HTERT RPE-1 (cell line): Measurements from ENCODE around the gene CABCOCO1.
"Not testable (repeated sequence)": the region's sequence is repeated elsewhere in the genome, so short reads cannot be mapped to it uniquely, and the experiment has no call there.

Source experiments
- in situ Hi-C: fragments of 300-500 bp; cut with MboI; formaldehyde crosslinking; loops from 4 replicates; pipeline ENCODE4 v1.14.3; 2020; ENCODE audit warnings: low sequenced_read_pairs

CABCOCO1 gene

GRCh38 chr10:61642676-61643075 is 20.1 kb upstream of the CABCOCO1 start:
- in situ Hi-C loops, result no loop called here

GRCh38 chr10:61643316-61643751 is 19.4 kb upstream of the CABCOCO1 start:
- in situ Hi-C loops, result no loop called here

- in situ Hi-C loops, result no loop called here
These were observed 9.0 kb upstream of the CABCOCO1 start for GRCh38 chr10:61653699-61654098.

GRCh38 chr10:61655335-61655851 is 7.3 kb upstream of the CABCOCO1 start:
- in situ Hi-C loops, result no loop called here

GRCh38 chr10:61663466-61663865 is 737 bp downstream of the CABCOCO1 start:
- in situ Hi-C loops, result no loop called here

GRCh38 chr10:61664985-61665384 is 2.3 kb downstream of the CABCOCO1 start:
- in situ Hi-C loops, result no loop called here

- in situ Hi-C loops, result no loop called here
These were observed 6.5 kb downstream of the CABCOCO1 start for GRCh38 chr10:61669161-61669725.

GRCh38 chr10:61669849-61670248 is 7.1 kb downstream of the CABCOCO1 start:
- in situ Hi-C loops, result no loop called here

GRCh38 chr10:61673360-61673759 is 10.6 kb downstream of the CABCOCO1 start:
- in situ Hi-C loops, result no loop called here

GRCh38 chr10:61682323-61682722 is 19.6 kb downstream of the CABCOCO1 start:
- in situ Hi-C loops, result no loop called here

GRCh38 chr10:61683319-61683718 is 20.6 kb downstream of the CABCOCO1 start:
- in situ Hi-C loops, result no loop called here

- in situ Hi-C loops, result no loop called here
These were observed 22.3 kb downstream of the CABCOCO1 start for GRCh38 chr10:61684894-61685507.

- in situ Hi-C loops, result no loop called here
These were observed 26.0 kb downstream of the CABCOCO1 start for GRCh38 chr10:61688551-61689308.

- in situ Hi-C loops, result not testable (repeated sequence)
These were observed 28.9 kb downstream of the CABCOCO1 start for GRCh38 chr10:61691667-61692066.

GRCh38 chr10:61692447-61693010 is 29.8 kb downstream of the CABCOCO1 start:
- in situ Hi-C loops, result no loop called here

- in situ Hi-C loops, result no loop called here
These were observed 36.4 kb downstream of the CABCOCO1 start for GRCh38 chr10:61698968-61699655.

- in situ Hi-C loops, result no loop called here
These were observed 38.5 kb downstream of the CABCOCO1 start for GRCh38 chr10:61701055-61701705.

GRCh38 chr10:61701706-61702105 is 39.0 kb downstream of the CABCOCO1 start:
- in situ Hi-C loops, result no loop called here

- in situ Hi-C loops, result no loop called here
These were observed 39.9 kb downstream of the CABCOCO1 start for GRCh38 chr10:61702584-61702983.

- in situ Hi-C loops, result no loop called here
These were observed 42.4 kb downstream of the CABCOCO1 start for GRCh38 chr10:61705022-61705613.
